OCI-LY1 (cell line): ENCODE data around the gene CIPC.

Experiments used
- H2AFZ ChIP-seq: fragments of 200-600 bp; sonication (generic), shearing (Covaris generic); 2 replicates; pipeline ENCODE4 v1.6.0; 2014; ENCODE audit warnings: antibody characterized with exemption, mild to moderate bottlenecking, low read length
- H3F3A ChIP-seq: fragments of 200-600 bp; sonication (generic), shearing (Covaris generic); 2 replicates; pipeline ENCODE4 v1.6.0; 2014; ENCODE audit warnings: mild to moderate bottlenecking, antibody characterized with exemption, low read length, moderate library complexity; ENCODE audit not compliant: insufficient read depth
- H3K27ac ChIP-seq: fragments of 200-600 bp; sonication (generic); 2 replicates; pipeline ENCODE4 v1.5.1; 2014; ENCODE audit warnings: low read length, mixed run types, mild to moderate bottlenecking, low read depth; ENCODE audit not compliant: poor library complexity, severe bottlenecking
- H3K27me3 ChIP-seq: fragments of 200-600 bp; sonication (generic); 2 replicates; pipeline ENCODE4 v1.6.0; 2014; ENCODE audit warnings: antibody characterized with exemption, mild to moderate bottlenecking, low read length, moderate library complexity; ENCODE audit not compliant: insufficient read depth
- H3K36me3 ChIP-seq: fragments of 200-600 bp; sonication (generic); 2 replicates; pipeline ENCODE4 v1.6.1; 2014; ENCODE audit warnings: mild to moderate bottlenecking, antibody characterized with exemption, low read length, moderate library complexity, mixed read lengths; ENCODE audit not compliant: insufficient read depth
- H3K4me1 ChIP-seq: fragments of 200-600 bp; sonication (generic); 2 replicates; pipeline ENCODE4 v1.5.1; 2014; ENCODE audit warnings: mild to moderate bottlenecking, low read length, moderate library complexity; ENCODE audit not compliant: insufficient read depth, severe bottlenecking
- H3K4me2 ChIP-seq: fragments of 200-600 bp; sonication (generic), shearing (Covaris generic); 2 replicates; pipeline ENCODE4 v1.6.1; 2014; ENCODE audit warnings: low read length
- H3K4me3 ChIP-seq: fragments of 200-600 bp; sonication (generic); 2 replicates; pipeline ENCODE4 v1.5.1; 2014; ENCODE audit warnings: low read length, low read depth, mild to moderate bottlenecking, mixed read lengths; ENCODE audit not compliant: poor library complexity, severe bottlenecking
- H3K79me2 ChIP-seq: fragments of 200-600 bp; shearing (Covaris generic); 2 replicates; pipeline ENCODE4 v1.6.1; 2016; ENCODE audit warnings: mixed run types, low read length, mixed read lengths; ENCODE audit not compliant: insufficient read depth
- H3K9ac ChIP-seq: fragments of 200-600 bp; sonication (generic), shearing (Covaris generic); 2 replicates; pipeline ENCODE4 v1.6.1; 2014; ENCODE audit warnings: mild to moderate bottlenecking, low read length, mixed read lengths
- H3K9me2 ChIP-seq: fragments of 200-600 bp; sonication (generic), shearing (Covaris generic); 2 replicates; pipeline ENCODE4 v1.6.1; 2014; ENCODE audit warnings: low read depth, mild to moderate bottlenecking, low read length, mixed read lengths
- H3K9me3 ChIP-seq: fragments of 200-600 bp; shearing (Covaris generic); 2 replicates; pipeline ENCODE4 v1.6.1; 2014; ENCODE audit warnings: low read length, mixed read lengths
- H4K20me1 ChIP-seq: fragments of 200-600 bp; sonication (generic), shearing (Covaris generic); 2 replicates; pipeline ENCODE4 v1.6.0; 2016; ENCODE audit warnings: mild to moderate bottlenecking, low read length; ENCODE audit not compliant: insufficient read depth
- EZH2 ChIP-seq: fragments of 200-600 bp; sonication (generic), shearing (Covaris generic); IDR thresholded peaks from 2 replicates; pipeline ENCODE4 v1.8.0; 2017; ENCODE audit warnings: borderline replicate concordance, mixed run types, mild to moderate bottlenecking, antibody characterized with exemption, low read length, moderate library complexity, mixed read lengths
- TF ChIP-seq, protein P1 (sequence below): fragments of 200-600 bp; sonication (generic), shearing (Covaris generic); IDR thresholded peaks from 2 replicates; pipeline ENCODE4 v1.5.1; 2017; ENCODE audit warnings: mild to moderate bottlenecking, antibody characterized with exemption, low read length, moderate library complexity, mixed read lengths

CIPC gene

DNA sequence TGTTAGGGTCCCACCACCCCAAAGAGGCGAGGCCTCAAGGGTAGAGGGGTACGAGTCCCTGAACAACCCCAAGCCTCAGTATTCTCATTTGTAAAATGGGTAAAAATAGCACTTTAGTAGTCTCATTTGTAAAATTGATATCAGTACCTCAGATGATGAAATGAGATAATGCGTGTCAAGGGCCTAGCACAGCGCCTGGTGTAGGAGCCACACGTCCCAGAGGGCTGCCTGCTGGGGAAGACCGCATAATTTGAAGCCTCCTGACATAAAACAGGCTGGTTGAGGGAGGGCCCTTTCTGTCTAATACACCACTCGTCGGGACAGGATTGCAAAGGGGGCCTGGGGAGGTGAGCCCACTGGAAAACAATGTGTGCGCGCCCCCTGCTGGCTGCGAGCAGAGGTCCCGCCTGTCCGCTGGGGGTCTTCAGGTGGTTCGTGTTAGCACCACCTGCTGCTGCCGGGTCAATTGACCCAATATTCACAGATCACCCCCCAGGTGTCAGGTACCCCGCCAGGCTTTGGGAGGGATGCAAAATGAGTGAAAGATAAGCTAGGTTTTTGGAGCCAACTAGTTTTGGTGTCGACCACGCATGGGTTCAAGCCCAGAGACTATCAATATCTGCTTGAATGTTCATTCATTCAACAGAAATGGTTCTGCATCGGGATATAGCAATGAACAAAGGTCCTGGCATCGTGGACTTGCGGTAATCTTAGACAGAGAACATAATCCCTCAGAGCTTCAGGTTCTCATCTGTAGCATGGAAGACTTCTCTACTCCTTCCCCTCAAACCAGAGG is 44.8 kb upstream of the CIPC start:
- no peak overlapping the region for H3K4me2 ChIP-seq
- H2AFZ ChIP-seq = no peak overlapping the region
- H3K4me3 ChIP-seq = no peak overlapping the region
- H3K79me2 ChIP-seq = no peaks in the 10 kb centered on the region
- H3K27ac ChIP-seq = no peak overlapping the region
- no peak overlapping the region for H3K9ac ChIP-seq
- no peaks in the 10 kb centered on the region for H4K20me1 ChIP-seq
- peaks cover 3% of the 10 kb centered on the region; the same call in 1 of the 2 replicates for H3K27me3 ChIP-seq
- TF ChIP-seq, protein P1, sequence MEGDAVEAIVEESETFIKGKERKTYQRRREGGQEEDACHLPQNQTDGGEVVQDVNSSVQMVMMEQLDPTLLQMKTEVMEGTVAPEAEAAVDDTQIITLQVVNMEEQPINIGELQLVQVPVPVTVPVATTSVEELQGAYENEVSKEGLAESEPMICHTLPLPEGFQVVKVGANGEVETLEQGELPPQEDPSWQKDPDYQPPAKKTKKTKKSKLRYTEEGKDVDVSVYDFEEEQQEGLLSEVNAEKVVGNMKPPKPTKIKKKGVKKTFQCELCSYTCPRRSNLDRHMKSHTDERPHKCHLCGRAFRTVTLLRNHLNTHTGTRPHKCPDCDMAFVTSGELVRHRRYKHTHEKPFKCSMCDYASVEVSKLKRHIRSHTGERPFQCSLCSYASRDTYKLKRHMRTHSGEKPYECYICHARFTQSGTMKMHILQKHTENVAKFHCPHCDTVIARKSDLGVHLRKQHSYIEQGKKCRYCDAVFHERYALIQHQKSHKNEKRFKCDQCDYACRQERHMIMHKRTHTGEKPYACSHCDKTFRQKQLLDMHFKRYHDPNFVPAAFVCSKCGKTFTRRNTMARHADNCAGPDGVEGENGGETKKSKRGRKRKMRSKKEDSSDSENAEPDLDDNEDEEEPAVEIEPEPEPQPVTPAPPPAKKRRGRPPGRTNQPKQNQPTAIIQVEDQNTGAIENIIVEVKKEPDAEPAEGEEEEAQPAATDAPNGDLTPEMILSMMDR = peak; percentile 98
- TF ChIP-seq EZH2 = no peak
- H3K36me3 ChIP-seq = no peaks in the 10 kb centered on the region
- H3F3A ChIP-seq = no peaks in the 10 kb centered on the region
- H3K4me1 ChIP-seq = no peaks in the 10 kb centered on the region
- no peaks in the 10 kb centered on the region for H3K9me3 ChIP-seq
- H3K9me2 ChIP-seq = no peaks in the 10 kb centered on the region

DNA sequence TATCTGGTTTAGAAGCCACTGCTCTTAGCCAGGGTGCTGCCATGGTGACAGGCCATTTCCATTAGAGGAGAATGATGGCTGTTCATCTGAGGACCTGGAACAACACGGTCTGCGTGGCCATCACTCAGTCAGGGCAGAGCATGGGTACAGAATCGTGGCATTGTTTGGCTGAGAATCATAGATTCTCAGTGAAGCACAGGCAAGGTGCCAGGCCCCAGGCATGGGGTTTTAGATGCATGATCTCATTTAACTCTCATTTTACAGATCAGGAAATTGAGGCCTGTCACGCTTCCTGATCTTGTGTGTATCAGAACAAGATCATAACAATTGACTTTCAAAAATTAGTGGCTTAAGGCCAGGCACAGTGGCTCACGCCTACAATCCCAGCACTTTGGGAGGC is 42.8 kb upstream of the CIPC start:
- Histone ChIP-seq H3K9me3 (no peaks in the 10 kb centered on the region), H3K27me3 (peaks cover 3% of the 10 kb centered on the region; the same call in 1 of the 2 replicates), H3K9ac (no peak overlapping the region), H3K9me2 (no peaks in the 10 kb centered on the region), H4K20me1 (no peaks in the 10 kb centered on the region), H3K4me1 (no peaks in the 10 kb centered on the region), H3K79me2 (no peaks in the 10 kb centered on the region), H3K36me3 (no peaks in the 10 kb centered on the region), H3K4me2 (no peak overlapping the region), H2AFZ (no peak overlapping the region), H3K27ac (no peak overlapping the region), H3K4me3 (no peak overlapping the region), H3F3A (no peaks in the 10 kb centered on the region)
- no peak for TF ChIP-seq EZH2
- TF ChIP-seq, protein P1 = no peak

DNA sequence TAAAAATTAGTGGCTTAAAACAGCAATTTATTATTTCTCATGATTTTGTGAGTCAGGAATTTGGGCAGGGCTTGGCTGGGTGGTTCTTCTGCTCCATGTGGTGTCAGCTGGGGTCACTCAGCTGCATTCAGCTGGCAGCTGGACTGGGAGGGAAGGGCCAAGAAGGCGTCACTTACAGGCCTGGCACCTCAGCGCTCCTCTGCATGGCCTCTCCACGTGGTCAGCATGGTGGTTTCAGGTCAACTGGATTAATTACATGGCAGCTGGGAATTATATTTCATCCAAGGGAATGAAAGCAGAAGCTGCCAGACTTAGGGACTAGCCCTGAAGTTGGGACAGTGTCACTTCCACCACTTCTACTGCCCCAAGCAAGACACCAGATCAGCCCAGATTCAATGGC is 42.1 kb upstream of the CIPC start:
- Histone ChIP-seq H3K27me3 (peaks cover 3% of the 10 kb centered on the region; the same call in 1 of the 2 replicates), H3K79me2 (no peaks in the 10 kb centered on the region), H3K9me3 (no peaks in the 10 kb centered on the region), H3F3A (no peaks in the 10 kb centered on the region), H3K4me2 (no peak overlapping the region), H4K20me1 (no peaks in the 10 kb centered on the region), H3K9ac (no peak overlapping the region), H3K36me3 (no peaks in the 10 kb centered on the region), H3K9me2 (no peaks in the 10 kb centered on the region), H3K4me3 (no peak overlapping the region), H2AFZ (no peak overlapping the region), H3K27ac (no peak overlapping the region), H3K4me1 (no peaks in the 10 kb centered on the region)
- TF ChIP-seq EZH2 = no peak
- TF ChIP-seq, protein P1 = no peak
